ENCODE data around the gene OOSP4B. TPM values are rescaled to one million over a fixed set of nuclear protein-coding genes. Genes with fewer than 3 reads are reported as not detected.

Gene OOSP4B
- polyA plus RNA-seq, 1 of the 3 experiments (the other 2 are of a cell fraction) = not detected

DNA sequence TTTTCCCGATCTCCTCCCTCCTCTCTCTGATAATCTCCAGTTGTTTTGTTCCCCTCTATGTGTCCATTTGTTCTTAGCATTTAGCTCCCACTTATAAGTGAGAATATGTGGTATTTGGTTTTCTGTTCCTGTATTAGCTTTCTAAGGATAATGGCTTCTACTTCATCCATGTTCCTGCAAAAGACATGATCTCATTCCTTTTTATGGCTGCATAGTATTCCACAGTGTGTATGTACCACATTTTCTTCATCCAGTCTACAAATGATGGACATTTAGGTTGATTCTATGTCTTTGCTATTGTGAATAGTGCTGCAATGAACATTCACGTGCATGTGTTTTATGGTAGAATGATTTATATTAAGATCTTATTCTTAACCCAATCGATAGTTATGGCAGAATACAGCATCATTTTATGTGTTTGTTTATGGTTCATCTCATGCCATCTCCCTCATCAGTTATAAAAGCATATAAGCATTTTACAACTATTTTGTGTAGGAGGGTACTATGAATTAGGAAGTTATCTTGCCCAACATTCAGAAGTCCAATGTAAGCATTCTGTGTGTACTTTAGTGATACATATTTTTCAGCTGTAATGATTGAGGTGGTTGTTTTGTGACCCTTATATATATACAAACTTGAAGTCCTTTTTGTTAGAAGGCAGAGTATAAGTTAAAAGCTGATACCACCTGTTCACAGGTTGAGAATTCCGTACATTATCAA, 42.7 kb downstream of the OOSP4B start:
- TF ChIP-seq, protein P1, sequence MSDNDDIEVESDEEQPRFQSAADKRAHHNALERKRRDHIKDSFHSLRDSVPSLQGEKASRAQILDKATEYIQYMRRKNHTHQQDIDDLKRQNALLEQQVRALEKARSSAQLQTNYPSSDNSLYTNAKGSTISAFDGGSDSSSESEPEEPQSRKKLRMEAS (IDR thresholded peaks at IDR 0.05; ENCODE audit: low read depth) = no peak
- TF ChIP-seq JUND (IDR thresholded peaks at IDR 0.05) (no peak), POLR2AphosphoS5 (IDR thresholded peaks at IDR 0.05; ENCODE audit: low read depth, low read length) (no peak), NRF1 (IDR thresholded peaks at IDR 0.05; ENCODE audit: low read depth, low read length) (no peak), EZH2phosphoT487 (IDR thresholded peaks at IDR 0.05; ENCODE audit: borderline replicate concordance, low read depth) (no peak), ELF1 (IDR thresholded peaks at IDR 0.05) (no peak), FOSL2 (IDR thresholded peaks at IDR 0.05; ENCODE audit: borderline replicate concordance, low read depth) (no peak), TEAD4 (IDR thresholded peaks at IDR 0.05; ENCODE audit: borderline replicate concordance, insufficient read depth) (no peak), MEF2A (IDR thresholded peaks at IDR 0.05; ENCODE audit: borderline replicate concordance, low read depth) (no peak), FOXJ3 (CRISPR knock-in tag; IDR thresholded peaks at IDR 0.05) (no peak)
- H3K79me2 ChIP-seq (ENCODE audit: insufficient read depth) = no peaks in the 10 kb centered on the region
- 29% methylated on average over 4 of the region's 4 CpGs for WGBS (ENCODE audit: low lambda C conversion rate)
- H3K27ac ChIP-seq (ENCODE audit: low read depth in 2 of 2, low read length in 1 of 2) = no peak overlapping the region
- no peaks in the 10 kb centered on the region; the same call in 1 of the 2 replicates for H3K27me3 ChIP-seq (ENCODE audit: insufficient read depth)
- no peak overlapping the region for H3K4me3 ChIP-seq (ENCODE audit: low read depth in 2 of 2, low read length in 1 of 2)
- no peaks in the 10 kb centered on the region for H4K20me1 ChIP-seq (ENCODE audit: insufficient read depth)
- H3K4me1 ChIP-seq (ENCODE audit: control insufficient read depth in 1 of 2, insufficient read depth in 2 of 2, low read depth in 1 of 2, low read length in 1 of 2) = no peaks in the 10 kb centered on the region
- DNase-seq = no peak
- H3K4me2 ChIP-seq = no peak overlapping the region
- H2AFZ ChIP-seq (ENCODE audit: low read depth) = no peak overlapping the region
- H3K36me3 ChIP-seq (replicated peaks in 1 of 2; ENCODE audit: control insufficient read depth in 1 of 2, insufficient read depth in 2 of 2, low read length in 1 of 2) = no peaks in the 10 kb centered on the region
- H3K9me3 ChIP-seq = no peaks in the 10 kb centered on the region
- POLR2A ChIA-PET = no interaction called here
- H3K9me2 ChIP-seq = no peaks in the 10 kb centered on the region
- CTCF ChIA-PET = interaction anchor here (1.1 kb wide), 1 partner anchor 134 kb away, joined by 3 read pairs; no protein-coding TSS in a partner anchor
- H3F3A ChIP-seq (replicated peaks; ENCODE audit: insufficient read depth) = no peaks in the 10 kb centered on the region
- no peak overlapping the region for H3K9ac ChIP-seq

DNA sequence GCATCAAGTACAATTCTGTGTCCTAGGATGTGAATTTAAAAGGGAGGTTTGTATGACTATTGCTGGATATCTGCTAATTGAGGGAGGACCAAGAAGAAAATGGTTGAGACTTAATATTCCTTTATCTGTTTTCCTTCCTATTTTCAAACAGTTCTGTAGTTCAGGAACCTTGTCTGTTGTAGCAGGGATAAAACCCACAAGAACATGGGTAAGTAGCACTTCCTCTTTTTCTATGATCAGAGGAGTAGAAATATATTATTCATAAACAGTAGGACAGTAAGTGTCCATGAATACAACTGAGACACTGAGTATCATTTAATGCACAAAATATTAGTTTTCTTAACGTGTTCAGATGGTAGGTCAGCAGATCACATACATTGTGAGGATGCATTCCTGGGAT, 47.1 kb downstream of the OOSP4B start:
- ChIA-PET POLR2A (no interaction called here), CTCF (interaction anchor here (0.7 kb wide), 1 partner anchor 120 kb away, joined by 3 read pairs; no protein-coding TSS in a partner anchor)
- no peak for DNase-seq
- no peak overlapping the region for H3K4me3 ChIP-seq (ENCODE audit: low read depth in 2 of 2, low read length in 1 of 2)
- H2AFZ ChIP-seq (ENCODE audit: low read depth) = no peak overlapping the region
- no peaks in the 10 kb centered on the region for H3F3A ChIP-seq (replicated peaks; ENCODE audit: insufficient read depth)
- no peaks in the 10 kb centered on the region for H3K9me3 ChIP-seq
- H3K4me2 ChIP-seq = no peak overlapping the region
- TF ChIP-seq, protein P2, sequence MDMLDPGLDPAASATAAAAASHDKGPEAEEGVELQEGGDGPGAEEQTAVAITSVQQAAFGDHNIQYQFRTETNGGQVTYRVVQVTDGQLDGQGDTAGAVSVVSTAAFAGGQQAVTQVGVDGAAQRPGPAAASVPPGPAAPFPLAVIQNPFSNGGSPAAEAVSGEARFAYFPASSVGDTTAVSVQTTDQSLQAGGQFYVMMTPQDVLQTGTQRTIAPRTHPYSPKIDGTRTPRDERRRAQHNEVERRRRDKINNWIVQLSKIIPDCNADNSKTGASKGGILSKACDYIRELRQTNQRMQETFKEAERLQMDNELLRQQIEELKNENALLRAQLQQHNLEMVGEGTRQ (IDR thresholded peaks at IDR 0.05; ENCODE audit: borderline replicate concordance, low read depth, low read length) = no peak
- TF ChIP-seq FOXM1 (IDR thresholded peaks at IDR 0.05; ENCODE audit: low read depth) (no peak), SIN3A (IDR thresholded peaks at IDR 0.05; ENCODE audit: borderline replicate concordance, low read depth, low read length) (no peak), RCOR1 (IDR thresholded peaks at IDR 0.05; ENCODE audit: low read length) (no peak), EZH2phosphoT487 (IDR thresholded peaks at IDR 0.05; ENCODE audit: borderline replicate concordance, low read depth) (no peak), MXI1 (IDR thresholded peaks at IDR 0.05; ENCODE audit: low read depth, low read length) (no peak), RAD21 (IDR thresholded peaks at IDR 0.05; ENCODE audit: low read length) (no peak), YY1 (IDR thresholded peaks at IDR 0.05; ENCODE audit: low read depth) (no peak), RFX5 (IDR thresholded peaks at IDR 0.05; ENCODE audit: low read length) (no peak), FOXJ3 (CRISPR knock-in tag; IDR thresholded peaks at IDR 0.05) (no peak)
- H3K27ac ChIP-seq (ENCODE audit: low read depth in 2 of 2, low read length in 1 of 2) = no peak overlapping the region
- WGBS (ENCODE audit: low lambda C conversion rate) = 0% methylated on average over 1 of the region's 1 CpG
- H3K79me2 ChIP-seq (ENCODE audit: insufficient read depth) = no peaks in the 10 kb centered on the region
- no peaks in the 10 kb centered on the region for H4K20me1 ChIP-seq (ENCODE audit: insufficient read depth)
- H3K4me1 ChIP-seq (ENCODE audit: control insufficient read depth in 1 of 2, insufficient read depth in 2 of 2, low read depth in 1 of 2, low read length in 1 of 2) = no peaks in the 10 kb centered on the region
- H3K9ac ChIP-seq = no peak overlapping the region
- no peaks in the 10 kb centered on the region for H3K36me3 ChIP-seq (replicated peaks in 1 of 2; ENCODE audit: control insufficient read depth in 1 of 2, insufficient read depth in 2 of 2, low read length in 1 of 2)
- no peaks in the 10 kb centered on the region for H3K9me2 ChIP-seq
- no peaks in the 10 kb centered on the region for H3K27me3 ChIP-seq (ENCODE audit: insufficient read depth)

Data from SK-N-SH (cell line).